ENCODE data around the gene IL6R. TPM values are rescaled to one million over a fixed set of nuclear protein-coding genes. Genes with fewer than 3 reads are reported as not detected.
A peak's percentile ranks its signal among the peaks of the same experiment; 100 is the strongest.

IL6R gene
- total and polyA plus RNA-seq, 8 donors: 1.9 to 73.9 (median 21.1) TPM

GRCh38 chr1:154488922-154489321, 83.8 kb downstream of the IL6R start:
- H3K9me3 ChIP-seq: no peaks in the 10 kb centered on the region
- intact Hi-C loops (cut with DNase I; ENCODE audit: low total_unique reads): loop anchor here (10.0 kb wide), 1 partner anchor 386 kb away; the partner anchor contains the start of gene KCNN3
- H3K27me3 ChIP-seq: peaks cover 0 to 11% (median 0%) of the 10 kb centered on the region in 3 donors
- peaks cover 0 to 30% (median 18%) of the 10 kb centered on the region in 4 donors for H3K4me1 ChIP-seq
- no peak for TF ChIP-seq POLR2A (IDR thresholded peaks at IDR 0.05)
- TF ChIP-seq POLR2AphosphoS5 (IDR thresholded peaks at IDR 0.05): no peak
- TF ChIP-seq CTCF (IDR thresholded peaks at IDR 0.05): no peak
- no peak for TF ChIP-seq EP300 (IDR thresholded peaks at IDR 0.05)
- no peak overlapping the region for H3K4me3 ChIP-seq
- no peak overlapping the region for H3K27ac ChIP-seq
- H3K36me3 ChIP-seq: peaks cover 0 to 3% (median 0%) of the 10 kb centered on the region in 4 donors
- 50 to 67% (median 60%) methylated on average over 19 to 20 of the region's 20 CpGs for WGBS, 5 donors
- peak in 1 of 2 donors; percentile 15 for DNase-seq

GRCh38 chr1:154489695-154490274, 84.6 kb downstream of the IL6R start:
- 62 to 78% (median 74%) methylated on average over 5 of the region's 5 CpGs for WGBS, 5 donors
- H3K9me3 ChIP-seq: no peaks in the 10 kb centered on the region
- no peak for DNase-seq
- H3K36me3 ChIP-seq: peaks cover 0 to 3% (median 0%) of the 10 kb centered on the region in 4 donors
- intact Hi-C loops (cut with DNase I; ENCODE audit: low total_unique reads): loop anchor here (10.0 kb wide), 1 partner anchor 385 kb away; the partner anchor contains the start of gene KCNN3
- H3K4me1 ChIP-seq: peaks cover 0 to 25% (median 14%) of the 10 kb centered on the region in 4 donors
- TF ChIP-seq POLR2A (IDR thresholded peaks at IDR 0.05) (no peak), CTCF (IDR thresholded peaks at IDR 0.05) (no peak), POLR2AphosphoS5 (IDR thresholded peaks at IDR 0.05) (no peak), EP300 (IDR thresholded peaks at IDR 0.05) (no peak)
- peak overlapping the region in 1 of 5 donors; percentile 23 for H3K27ac ChIP-seq
- peaks cover 0 to 11% (median 0%) of the 10 kb centered on the region in 3 donors for H3K27me3 ChIP-seq
- H3K4me3 ChIP-seq: no peak overlapping the region

GRCh38 chr1:154490317-154490716, 85.2 kb downstream of the IL6R start:
- no peak for DNase-seq

GRCh38 chr1:154492115-154492514, 87.0 kb downstream of the IL6R start:
- no peak overlapping the region for H3K4me3 ChIP-seq
- H3K4me1 ChIP-seq: peaks cover 0 to 16% (median 3%) of the 10 kb centered on the region in 4 donors
- H3K27me3 ChIP-seq: peaks cover 0 to 11% (median 0%) of the 10 kb centered on the region in 3 donors
- no peaks in the 10 kb centered on the region for H3K9me3 ChIP-seq
- no peak for TF ChIP-seq EP300 (IDR thresholded peaks at IDR 0.05)
- no peak for TF ChIP-seq POLR2A (IDR thresholded peaks at IDR 0.05)
- TF ChIP-seq CTCF (IDR thresholded peaks at IDR 0.05): no peak
- TF ChIP-seq POLR2AphosphoS5 (IDR thresholded peaks at IDR 0.05): no peak
- peaks cover 0 to 3% (median 0%) of the 10 kb centered on the region in 4 donors for H3K36me3 ChIP-seq
- intact Hi-C loops (cut with DNase I; ENCODE audit: low total_unique reads): no loop called here
- 69 to 85% (median 75%) methylated on average over 4 of the region's 4 CpGs for WGBS, 5 donors
- no peak for DNase-seq
- peak overlapping the region in 3 of 5 donors; percentile 7 to 30 (median 14) for H3K27ac ChIP-seq

More at GRCh38 chr1:154490317-154490716, 85.2 kb downstream of the IL6R start:
- H3K9me3 ChIP-seq: no peaks in the 10 kb centered on the region
- intact Hi-C loops (cut with DNase I; ENCODE audit: low total_unique reads): no loop called here
- H3K4me3 ChIP-seq: no peak overlapping the region
- peak overlapping the region in 1 of 5 donors; percentile 23 for H3K27ac ChIP-seq
- 62 to 85% (median 66%) methylated on average over 1 of the region's 1 CpG for WGBS, 5 donors
- TF ChIP-seq CTCF (IDR thresholded peaks at IDR 0.05) (no peak), EP300 (IDR thresholded peaks at IDR 0.05) (no peak), POLR2A (IDR thresholded peaks at IDR 0.05) (no peak), POLR2AphosphoS5 (IDR thresholded peaks at IDR 0.05) (no peak)
- H3K27me3 ChIP-seq: peaks cover 0 to 11% (median 0%) of the 10 kb centered on the region in 3 donors
- peaks cover 0 to 3% (median 0%) of the 10 kb centered on the region in 4 donors for H3K36me3 ChIP-seq
- H3K4me1 ChIP-seq: peaks cover 0 to 21% (median 13%) of the 10 kb centered on the region in 4 donors
